ENCODE results near the gene CLDN22.

The CLDN22 gene

DNA sequence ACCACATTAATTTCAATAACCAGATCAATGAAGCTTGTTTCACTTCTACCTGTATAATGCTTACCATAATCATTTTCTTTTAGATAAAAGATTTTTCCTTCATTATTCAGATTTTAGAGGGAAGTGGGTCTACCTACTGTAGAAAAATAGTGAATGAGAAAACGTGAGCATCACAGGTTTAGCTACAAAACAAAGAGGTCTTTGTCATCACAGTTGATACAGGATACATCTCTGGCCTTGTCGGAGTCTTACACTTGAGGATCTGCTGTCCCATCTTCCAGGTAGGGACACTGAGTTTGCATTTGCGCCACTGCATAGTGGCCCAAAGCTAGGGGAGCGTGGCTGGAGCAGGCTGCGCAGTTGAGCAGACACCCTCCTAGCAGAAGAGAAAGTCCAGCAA lies 1.4 kb upstream of the CLDN22 start:
- Histone ChIP-seq H3K9me3 (ENCODE audit: control insufficient read depth, insufficient read depth, low read length) (no peaks in the 10 kb centered on the region), H3K36me3 (ENCODE audit: insufficient read depth, low read length) (no peaks in the 10 kb centered on the region), H3K9ac (ENCODE audit: low read depth, low read length) (no peak overlapping the region), H3K4me1 (ENCODE audit: insufficient read depth, low read length) (no peaks in the 10 kb centered on the region)

DNA sequence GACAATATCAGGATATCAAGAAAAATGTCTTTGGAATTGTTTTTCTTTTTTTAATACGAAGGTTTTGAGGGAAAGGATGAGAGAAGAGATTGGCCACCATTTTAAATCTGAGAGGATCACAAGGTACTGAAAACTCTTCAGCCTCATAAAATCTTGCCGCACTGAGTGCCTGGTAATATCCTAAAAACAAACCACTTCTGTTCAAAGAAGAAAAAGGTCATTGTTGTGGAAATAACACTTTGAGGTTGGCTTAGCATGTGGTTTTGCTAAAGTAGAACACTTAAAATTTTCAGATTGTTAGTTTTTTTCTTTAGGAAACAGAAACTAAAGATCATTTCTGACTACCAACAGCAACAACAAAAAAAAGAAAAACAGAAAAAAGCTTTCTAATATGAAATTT lies 1.0 kb upstream of the CLDN22 start:
- no peaks in the 10 kb centered on the region for H3K36me3 ChIP-seq (ENCODE audit: insufficient read depth, low read length)
- H3K9ac ChIP-seq (ENCODE audit: low read depth, low read length) = no peak overlapping the region
- no peaks in the 10 kb centered on the region for H3K9me3 ChIP-seq (ENCODE audit: control insufficient read depth, insufficient read depth, low read length)
- no peaks in the 10 kb centered on the region for H3K4me1 ChIP-seq (ENCODE audit: insufficient read depth, low read length)

DNA sequence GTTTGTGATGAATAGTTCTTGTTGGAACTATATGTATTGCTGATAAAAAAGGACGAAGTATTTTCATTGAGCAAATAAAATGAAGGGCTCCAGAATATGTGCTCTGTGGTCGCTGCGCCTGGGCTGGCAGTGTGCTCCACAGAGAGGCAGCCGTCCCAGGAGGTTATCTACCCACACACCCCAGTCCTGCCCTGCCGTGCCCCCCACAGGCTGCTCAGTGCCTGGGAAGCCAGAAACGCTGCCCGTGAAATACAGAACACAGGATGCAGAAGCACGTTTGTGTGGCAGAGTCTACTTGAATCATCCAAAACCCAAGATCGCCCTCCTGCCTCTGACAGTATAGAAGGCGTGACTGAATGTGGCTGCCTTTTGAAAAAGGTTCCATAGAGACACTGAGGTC lies 1.4 kb downstream of the CLDN22 start:
- Histone ChIP-seq H3K9me3 (ENCODE audit: control insufficient read depth, insufficient read depth, low read length) (no peaks in the 10 kb centered on the region), H3K4me1 (ENCODE audit: insufficient read depth, low read length) (no peaks in the 10 kb centered on the region), H3K9ac (ENCODE audit: low read depth, low read length) (no peak overlapping the region), H3K36me3 (ENCODE audit: insufficient read depth, low read length) (no peaks in the 10 kb centered on the region)

DNA sequence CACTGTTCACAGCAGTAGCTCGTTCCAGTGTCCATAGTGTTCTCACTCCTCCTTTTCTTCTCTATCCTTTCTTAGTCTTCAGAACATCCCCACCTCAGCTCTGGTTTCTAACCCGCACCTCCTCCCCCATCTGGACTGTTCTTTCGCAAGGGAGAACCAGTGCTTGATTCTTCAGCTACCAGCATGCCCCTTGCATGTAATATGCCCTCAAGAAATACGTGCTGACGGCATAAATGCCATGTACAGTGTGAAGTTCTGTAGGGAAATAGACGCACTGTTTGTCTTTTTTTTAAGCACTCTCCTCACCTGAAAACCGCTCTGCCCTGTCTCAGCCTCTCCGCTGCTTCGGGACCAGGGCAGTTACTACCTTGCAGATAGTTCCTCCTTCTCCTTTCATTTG lies 5.3 kb downstream of the CLDN22 start:
- no peaks in the 10 kb centered on the region for H3K9me3 ChIP-seq (ENCODE audit: control insufficient read depth, insufficient read depth, low read length)
- H3K36me3 ChIP-seq (ENCODE audit: insufficient read depth, low read length) = peaks cover 7% of the 10 kb centered on the region
- H3K4me1 ChIP-seq (ENCODE audit: insufficient read depth, low read length) = no peaks in the 10 kb centered on the region
- H3K9ac ChIP-seq (ENCODE audit: low read depth, low read length) = no peak overlapping the region

- peaks cover 7% of the 10 kb centered on the region for H3K36me3 ChIP-seq (ENCODE audit: insufficient read depth, low read length)
- no peak overlapping the region for H3K9ac ChIP-seq (ENCODE audit: low read depth, low read length)
- H3K9me3 ChIP-seq (ENCODE audit: control insufficient read depth, insufficient read depth, low read length) = no peaks in the 10 kb centered on the region
- H3K4me1 ChIP-seq (ENCODE audit: insufficient read depth, low read length) = no peaks in the 10 kb centered on the region
Measured at GRCh38 chr4:183314336-183314735, 5.7 kb downstream of the CLDN22 start.

DNA sequence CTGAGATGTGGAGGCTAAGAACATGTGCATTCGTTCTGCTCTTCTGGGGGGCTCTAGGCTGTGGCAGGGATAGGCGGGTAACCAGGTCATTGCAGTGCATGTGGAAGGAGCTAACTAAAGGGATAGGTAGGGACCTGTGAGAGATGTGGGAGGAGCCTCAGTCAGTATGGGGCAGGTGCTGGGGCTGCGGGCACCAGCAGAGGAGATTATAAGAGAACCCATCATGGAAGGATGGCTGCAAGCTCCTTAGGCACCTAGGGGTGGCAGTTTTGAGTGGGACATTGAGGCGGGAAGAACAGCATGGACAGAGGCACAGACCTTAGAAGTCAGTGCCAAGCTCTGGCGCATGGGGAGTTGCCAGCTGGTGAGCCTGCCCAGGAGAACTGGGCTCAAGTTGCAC lies 7.2 kb downstream of the CLDN22 start:
- no peaks in the 10 kb centered on the region for H3K9me3 ChIP-seq (ENCODE audit: control insufficient read depth, insufficient read depth, low read length)

DNA sequence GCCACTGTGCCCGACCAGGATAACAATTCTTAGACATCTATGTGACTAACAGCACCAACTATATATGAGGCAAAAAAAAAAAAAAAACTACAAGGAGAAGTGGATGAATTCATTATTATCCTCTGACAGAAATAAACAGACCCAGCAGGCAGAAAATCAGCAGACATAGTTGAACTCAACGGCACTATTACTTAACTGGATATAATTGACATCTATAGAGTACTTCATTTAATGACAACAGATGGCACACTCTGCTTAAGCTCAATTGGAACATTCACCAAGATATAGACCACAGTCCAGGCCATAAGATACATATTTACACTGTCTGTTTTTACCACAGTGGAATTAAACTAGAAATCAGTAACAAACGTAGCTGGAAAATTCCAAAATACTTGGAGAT lies 13.3 kb downstream of the CLDN22 start:
- no peaks in the 10 kb centered on the region for H3K9me3 ChIP-seq (ENCODE audit: control insufficient read depth, insufficient read depth, low read length)
- no peak overlapping the region for H3K9ac ChIP-seq (ENCODE audit: low read depth, low read length)
- no peaks in the 10 kb centered on the region for H3K4me1 ChIP-seq (ENCODE audit: insufficient read depth, low read length)
- peaks cover 9% of the 10 kb centered on the region for H3K36me3 ChIP-seq (ENCODE audit: insufficient read depth, low read length)

More for the DNA sequence above, 7.2 kb downstream of the CLDN22 start:
- Histone ChIP-seq H3K36me3 (ENCODE audit: insufficient read depth, low read length) (peaks cover 7% of the 10 kb centered on the region), H3K4me1 (ENCODE audit: insufficient read depth, low read length) (no peaks in the 10 kb centered on the region), H3K9ac (ENCODE audit: low read depth, low read length) (no peak overlapping the region)

DNA sequence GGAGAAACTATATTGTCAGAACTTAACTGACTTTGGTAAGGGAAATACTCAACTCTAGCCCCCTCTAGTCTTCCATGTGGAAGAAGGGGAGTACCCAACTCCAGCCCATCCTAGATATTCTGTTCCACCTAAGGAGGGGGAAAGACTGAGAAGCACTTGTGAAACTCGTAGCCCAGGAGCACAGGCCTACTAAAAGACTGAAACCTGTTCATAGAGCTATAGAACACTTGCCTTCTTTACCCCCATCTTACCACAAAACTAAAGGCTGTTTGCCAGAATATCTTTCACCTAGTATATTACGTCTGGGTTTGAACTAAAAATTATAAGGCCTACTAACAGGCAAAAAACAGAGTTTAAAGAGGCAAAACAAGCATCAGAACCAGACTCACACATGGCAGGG lies 15.5 kb downstream of the CLDN22 start:
- Histone ChIP-seq H3K36me3 (ENCODE audit: insufficient read depth, low read length) (peaks cover 9% of the 10 kb centered on the region), H3K9me3 (ENCODE audit: control insufficient read depth, insufficient read depth, low read length) (no peaks in the 10 kb centered on the region), H3K4me1 (ENCODE audit: insufficient read depth, low read length) (no peaks in the 10 kb centered on the region), H3K9ac (ENCODE audit: low read depth, low read length) (no peak overlapping the region)

DNA sequence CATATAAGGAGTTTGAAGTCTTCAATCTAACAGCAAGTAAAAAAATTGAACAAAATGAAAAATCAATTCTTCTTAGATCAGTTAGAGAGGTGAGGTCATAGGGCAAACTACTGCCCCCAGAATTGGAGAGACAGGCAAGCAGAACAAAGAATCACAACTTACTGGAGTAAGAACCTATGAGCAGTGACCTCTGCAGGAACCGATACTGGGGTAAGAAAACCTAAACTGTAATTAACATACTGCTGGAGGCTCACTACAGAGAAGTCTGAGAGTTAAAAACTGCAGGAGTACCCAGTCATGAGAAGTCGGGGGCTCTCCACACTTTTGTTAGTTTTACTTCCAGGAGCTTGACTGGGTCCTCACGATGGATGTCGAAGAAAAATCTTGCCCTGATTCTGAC lies 16.0 kb downstream of the CLDN22 start:
- H3K4me1 ChIP-seq (ENCODE audit: insufficient read depth, low read length) = no peaks in the 10 kb centered on the region
- H3K36me3 ChIP-seq (ENCODE audit: insufficient read depth, low read length) = peaks cover 9% of the 10 kb centered on the region
- no peak overlapping the region for H3K9ac ChIP-seq (ENCODE audit: low read depth, low read length)
- H3K9me3 ChIP-seq (ENCODE audit: control insufficient read depth, insufficient read depth, low read length) = no peaks in the 10 kb centered on the region

GRCh38 chr4:183303301-183303700 lies 16.8 kb downstream of the CLDN22 start:
- Histone ChIP-seq H3K9me3 (ENCODE audit: control insufficient read depth, insufficient read depth, low read length) (no peaks in the 10 kb centered on the region), H3K9ac (ENCODE audit: low read depth, low read length) (no peak overlapping the region), H3K4me1 (ENCODE audit: insufficient read depth, low read length) (no peaks in the 10 kb centered on the region), H3K36me3 (ENCODE audit: insufficient read depth, low read length) (peaks cover 9% of the 10 kb centered on the region)

DNA sequence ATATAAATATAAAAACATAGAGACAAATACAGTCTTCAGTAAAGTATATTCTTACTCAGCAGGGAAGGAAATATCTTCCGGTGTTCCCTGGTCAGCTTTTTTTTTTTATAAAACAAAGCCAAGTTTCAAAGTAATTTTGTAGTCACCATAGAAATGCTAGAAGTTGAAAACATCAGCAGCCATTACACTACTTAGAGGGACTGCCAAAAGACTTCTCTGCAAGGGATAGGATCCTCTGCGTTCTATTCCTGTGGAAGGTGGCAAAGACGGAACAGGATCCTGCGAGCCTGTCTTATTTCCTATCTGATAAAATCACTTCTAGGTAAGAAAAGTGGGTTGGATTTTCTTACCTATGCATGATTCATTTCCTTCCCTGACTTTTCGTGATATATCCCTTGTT lies 19.4 kb downstream of the CLDN22 start:
- Histone ChIP-seq H3K9me3 (ENCODE audit: control insufficient read depth, insufficient read depth, low read length) (no peaks in the 10 kb centered on the region), H3K9ac (ENCODE audit: low read depth, low read length) (no peak overlapping the region), H3K4me1 (ENCODE audit: insufficient read depth, low read length) (no peaks in the 10 kb centered on the region), H3K36me3 (ENCODE audit: insufficient read depth, low read length) (peaks cover 21% of the 10 kb centered on the region)

- H3K9me3 ChIP-seq (ENCODE audit: control insufficient read depth, insufficient read depth, low read length) = no peaks in the 10 kb centered on the region
- no peak overlapping the region for H3K9ac ChIP-seq (ENCODE audit: low read depth, low read length)
- peaks cover 22% of the 10 kb centered on the region for H3K36me3 ChIP-seq (ENCODE audit: insufficient read depth, low read length)
- H3K4me1 ChIP-seq (ENCODE audit: insufficient read depth, low read length) = no peaks in the 10 kb centered on the region
Measured at GRCh38 chr4:183300070-183300469, 20.0 kb downstream of the CLDN22 start.

GRCh38 chr4:183299464-183299863 lies 20.6 kb downstream of the CLDN22 start:
- H3K9me3 ChIP-seq (ENCODE audit: control insufficient read depth, insufficient read depth, low read length) = no peaks in the 10 kb centered on the region
- H3K36me3 ChIP-seq (ENCODE audit: insufficient read depth, low read length) = peaks cover 18% of the 10 kb centered on the region
- no peak overlapping the region for H3K9ac ChIP-seq (ENCODE audit: low read depth, low read length)
- H3K4me1 ChIP-seq (ENCODE audit: insufficient read depth, low read length) = no peaks in the 10 kb centered on the region

DNA sequence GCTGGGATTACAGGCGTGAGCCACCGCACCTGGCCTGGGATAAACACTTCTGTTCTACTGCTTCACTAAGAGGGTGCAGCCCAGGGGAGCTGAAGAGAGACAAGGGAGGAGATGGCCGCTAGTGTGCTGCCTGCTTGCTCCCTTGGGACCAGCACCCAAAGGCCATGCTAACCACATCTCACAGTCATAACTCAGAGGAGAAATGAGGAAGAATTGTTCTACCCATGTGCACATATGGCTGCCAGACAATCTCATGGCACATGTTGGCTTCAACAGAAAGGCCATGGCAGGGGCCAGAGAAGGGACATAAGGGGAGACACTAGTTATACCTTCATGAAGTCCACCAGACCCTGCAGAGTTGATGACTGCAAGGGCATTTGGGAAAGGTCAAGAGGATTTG lies 22.4 kb downstream of the CLDN22 start:
- Histone ChIP-seq H3K9me3 (ENCODE audit: control insufficient read depth, insufficient read depth, low read length) (no peaks in the 10 kb centered on the region), H3K9ac (ENCODE audit: low read depth, low read length) (no peak overlapping the region), H3K4me1 (ENCODE audit: insufficient read depth, low read length) (no peaks in the 10 kb centered on the region), H3K36me3 (ENCODE audit: insufficient read depth, low read length) (peaks cover 19% of the 10 kb centered on the region)

DNA sequence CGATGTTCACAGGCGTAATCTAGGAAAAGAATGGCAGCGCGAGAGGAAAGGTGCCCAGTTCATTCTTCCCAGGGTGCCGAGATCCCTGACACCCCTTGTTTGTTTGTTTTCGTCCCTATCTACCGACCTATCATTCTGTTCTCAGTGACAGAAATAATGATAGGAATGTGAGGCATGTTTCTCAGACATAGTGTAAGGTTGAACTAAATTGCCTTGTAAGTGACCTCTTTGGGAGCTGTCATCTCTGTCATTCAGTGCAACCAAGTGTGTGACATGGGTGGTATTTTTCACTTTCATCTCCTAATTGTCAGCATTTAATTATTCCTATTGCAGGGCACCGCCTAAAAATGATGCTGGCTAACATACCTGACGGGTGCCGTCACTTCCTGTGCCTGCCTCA lies 24.4 kb downstream of the CLDN22 start:
- Histone ChIP-seq H3K9me3 (ENCODE audit: control insufficient read depth, insufficient read depth, low read length) (no peaks in the 10 kb centered on the region), H3K36me3 (ENCODE audit: insufficient read depth, low read length) (peaks cover 23% of the 10 kb centered on the region), H3K4me1 (ENCODE audit: insufficient read depth, low read length) (no peaks in the 10 kb centered on the region), H3K9ac (ENCODE audit: low read depth, low read length) (no peak overlapping the region)

DNA sequence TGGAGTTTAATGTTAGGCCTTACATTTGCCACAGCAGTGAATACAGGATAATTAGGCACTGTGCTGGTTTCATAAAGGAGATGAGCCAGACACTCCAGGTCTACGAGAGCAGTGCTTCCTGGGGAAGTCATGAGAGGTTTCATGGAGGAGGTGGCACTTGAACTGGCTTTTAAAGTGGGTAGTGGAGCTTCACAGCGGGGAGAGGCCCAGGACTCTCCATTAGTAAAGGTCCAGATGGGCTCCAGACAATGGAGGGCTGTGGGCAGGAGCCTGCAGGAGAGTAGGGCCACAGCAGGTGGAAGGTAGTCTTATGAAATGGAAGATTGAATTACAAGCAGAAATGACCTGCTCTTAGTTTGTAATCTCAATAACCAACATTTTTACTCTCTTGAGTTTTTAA lies 29.0 kb downstream of the CLDN22 start:
- Histone ChIP-seq H3K9ac (ENCODE audit: low read depth, low read length) (no peak overlapping the region), H3K9me3 (ENCODE audit: control insufficient read depth, insufficient read depth, low read length) (no peaks in the 10 kb centered on the region), H3K4me1 (ENCODE audit: insufficient read depth, low read length) (no peaks in the 10 kb centered on the region), H3K36me3 (ENCODE audit: insufficient read depth, low read length) (peaks cover 38% of the 10 kb centered on the region)

Data from ES-I3 (cell line).